Measurements from ENCODE around the gene PLA2G4A.

PLA2G4A gene

GRCh38 chr1:186834399-186834958 lies 5.7 kb downstream of the PLA2G4A start:
- no peak for DNase-seq (ENCODE audit: low read depth, low spot score)

GRCh38 chr1:186835448-186835847 lies 6.7 kb downstream of the PLA2G4A start:
- no peak for DNase-seq (ENCODE audit: low read depth, low spot score)

- DNase-seq (ENCODE audit: low read depth, low spot score): no peak
Measured at GRCh38 chr1:186837806-186838205, 9.1 kb downstream of the PLA2G4A start.

GRCh38 chr1:186838380-186839040 lies 9.8 kb downstream of the PLA2G4A start:
- no peak for DNase-seq (ENCODE audit: low read depth, low spot score)

- no peak for DNase-seq (ENCODE audit: low read depth, low spot score)
Measured at GRCh38 chr1:186839041-186839400, 10.3 kb downstream of the PLA2G4A start.

- DNase-seq (ENCODE audit: low read depth, low spot score): no peak
Measured at GRCh38 chr1:186841599-186841998, 12.8 kb downstream of the PLA2G4A start.

GRCh38 chr1:186842547-186842946 lies 13.8 kb downstream of the PLA2G4A start:
- no peak for DNase-seq (ENCODE audit: low read depth, low spot score)

- no peak for DNase-seq (ENCODE audit: low read depth, low spot score)
Measured at GRCh38 chr1:186843226-186843625, 14.5 kb downstream of the PLA2G4A start.

GRCh38 chr1:186843931-186844330 lies 15.2 kb downstream of the PLA2G4A start:
- DNase-seq (ENCODE audit: low read depth, low spot score): no peak

- DNase-seq (ENCODE audit: low read depth, low spot score): no peak
Measured at GRCh38 chr1:186845576-186846210, 16.9 kb downstream of the PLA2G4A start.

- DNase-seq (ENCODE audit: low read depth, low spot score): no peak
Measured at GRCh38 chr1:186848509-186849130, 19.9 kb downstream of the PLA2G4A start.

- no peak for DNase-seq (ENCODE audit: low read depth, low spot score)
Measured at GRCh38 chr1:186849271-186849671, 20.5 kb downstream of the PLA2G4A start.

GRCh38 chr1:186849826-186850225 lies 21.1 kb downstream of the PLA2G4A start:
- no peak for DNase-seq (ENCODE audit: low read depth, low spot score)

GRCh38 chr1:186854102-186854501 lies 25.4 kb downstream of the PLA2G4A start:
- DNase-seq (ENCODE audit: low read depth, low spot score): no peak

GRCh38 chr1:186858923-186859322 lies 30.2 kb downstream of the PLA2G4A start:
- no peak for DNase-seq (ENCODE audit: low read depth, low spot score)

GRCh38 chr1:186859995-186860394 lies 31.2 kb downstream of the PLA2G4A start:
- no peak for DNase-seq (ENCODE audit: low read depth, low spot score)

- no peak for DNase-seq (ENCODE audit: low read depth, low spot score)
Measured at GRCh38 chr1:186864296-186864695, 35.5 kb downstream of the PLA2G4A start.

- DNase-seq (ENCODE audit: low read depth, low spot score): no peak
Measured at GRCh38 chr1:186865253-186865652, 36.5 kb downstream of the PLA2G4A start.

- no peak for DNase-seq (ENCODE audit: low read depth, low spot score)
Measured at GRCh38 chr1:186865857-186866256, 37.1 kb downstream of the PLA2G4A start.

GRCh38 chr1:186869526-186870228 lies 40.9 kb downstream of the PLA2G4A start:
- DNase-seq (ENCODE audit: low read depth, low spot score): no peak

GRCh38 chr1:186871784-186872183 lies 43.0 kb downstream of the PLA2G4A start:
- DNase-seq (ENCODE audit: low read depth, low spot score): no peak

- DNase-seq (ENCODE audit: low read depth, low spot score): no peak
Measured at GRCh38 chr1:186872291-186872690, 43.5 kb downstream of the PLA2G4A start.
